GM12874 (cell line): ENCODE data around the gene PTH1R.

ENCODE experiments used
- TF ChIP-seq, protein P1 (sequence below): IDR thresholded peaks from 2 replicates; pipeline ENCODE4 v1.5.1; 2011; ENCODE audit warnings: low read depth, mild to moderate bottlenecking, control low read depth, low read length, moderate library complexity; ENCODE audit not compliant: insufficient read depth

Gene PTH1R

DNA sequence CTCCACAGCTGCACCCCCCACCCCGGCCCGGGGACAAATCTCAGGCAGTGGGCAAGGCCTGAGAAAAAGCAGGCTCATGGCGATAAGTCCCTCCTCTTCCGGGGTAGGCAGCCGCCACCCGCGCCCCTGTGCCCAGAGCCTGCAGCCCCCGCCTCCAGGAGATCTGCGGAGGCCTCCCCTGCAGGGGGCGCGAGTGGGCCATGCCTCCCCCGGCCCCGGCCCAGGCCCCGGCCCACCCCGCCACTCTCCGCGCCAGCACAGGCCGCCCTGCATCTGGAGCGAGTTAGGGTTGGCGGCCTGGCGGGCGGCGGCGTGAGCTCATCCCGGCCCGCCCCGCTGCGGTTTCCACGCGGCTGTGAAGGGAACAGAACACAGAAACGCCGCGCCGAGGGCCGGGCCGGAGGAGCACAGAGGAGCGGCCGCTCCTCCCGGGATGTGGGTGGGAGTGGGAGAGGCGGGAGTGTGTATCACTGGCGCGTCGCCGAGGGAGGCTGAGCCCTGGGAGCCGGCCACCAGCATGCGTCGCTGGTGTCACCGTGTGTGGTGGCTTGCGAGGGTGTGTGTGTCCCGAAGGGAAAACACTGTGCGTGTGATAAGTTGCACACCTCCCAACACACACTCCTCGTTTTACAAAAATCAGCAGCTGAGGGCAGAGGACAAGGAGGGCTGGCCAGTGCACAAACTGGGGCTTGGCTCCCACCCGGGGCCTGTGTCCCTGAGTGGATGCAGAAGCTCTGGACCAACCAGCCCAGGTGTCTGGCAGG lies 31.5 kb upstream of the PTH1R start:
- TF ChIP-seq, protein P1, sequence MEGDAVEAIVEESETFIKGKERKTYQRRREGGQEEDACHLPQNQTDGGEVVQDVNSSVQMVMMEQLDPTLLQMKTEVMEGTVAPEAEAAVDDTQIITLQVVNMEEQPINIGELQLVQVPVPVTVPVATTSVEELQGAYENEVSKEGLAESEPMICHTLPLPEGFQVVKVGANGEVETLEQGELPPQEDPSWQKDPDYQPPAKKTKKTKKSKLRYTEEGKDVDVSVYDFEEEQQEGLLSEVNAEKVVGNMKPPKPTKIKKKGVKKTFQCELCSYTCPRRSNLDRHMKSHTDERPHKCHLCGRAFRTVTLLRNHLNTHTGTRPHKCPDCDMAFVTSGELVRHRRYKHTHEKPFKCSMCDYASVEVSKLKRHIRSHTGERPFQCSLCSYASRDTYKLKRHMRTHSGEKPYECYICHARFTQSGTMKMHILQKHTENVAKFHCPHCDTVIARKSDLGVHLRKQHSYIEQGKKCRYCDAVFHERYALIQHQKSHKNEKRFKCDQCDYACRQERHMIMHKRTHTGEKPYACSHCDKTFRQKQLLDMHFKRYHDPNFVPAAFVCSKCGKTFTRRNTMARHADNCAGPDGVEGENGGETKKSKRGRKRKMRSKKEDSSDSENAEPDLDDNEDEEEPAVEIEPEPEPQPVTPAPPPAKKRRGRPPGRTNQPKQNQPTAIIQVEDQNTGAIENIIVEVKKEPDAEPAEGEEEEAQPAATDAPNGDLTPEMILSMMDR: peak; percentile 70

DNA sequence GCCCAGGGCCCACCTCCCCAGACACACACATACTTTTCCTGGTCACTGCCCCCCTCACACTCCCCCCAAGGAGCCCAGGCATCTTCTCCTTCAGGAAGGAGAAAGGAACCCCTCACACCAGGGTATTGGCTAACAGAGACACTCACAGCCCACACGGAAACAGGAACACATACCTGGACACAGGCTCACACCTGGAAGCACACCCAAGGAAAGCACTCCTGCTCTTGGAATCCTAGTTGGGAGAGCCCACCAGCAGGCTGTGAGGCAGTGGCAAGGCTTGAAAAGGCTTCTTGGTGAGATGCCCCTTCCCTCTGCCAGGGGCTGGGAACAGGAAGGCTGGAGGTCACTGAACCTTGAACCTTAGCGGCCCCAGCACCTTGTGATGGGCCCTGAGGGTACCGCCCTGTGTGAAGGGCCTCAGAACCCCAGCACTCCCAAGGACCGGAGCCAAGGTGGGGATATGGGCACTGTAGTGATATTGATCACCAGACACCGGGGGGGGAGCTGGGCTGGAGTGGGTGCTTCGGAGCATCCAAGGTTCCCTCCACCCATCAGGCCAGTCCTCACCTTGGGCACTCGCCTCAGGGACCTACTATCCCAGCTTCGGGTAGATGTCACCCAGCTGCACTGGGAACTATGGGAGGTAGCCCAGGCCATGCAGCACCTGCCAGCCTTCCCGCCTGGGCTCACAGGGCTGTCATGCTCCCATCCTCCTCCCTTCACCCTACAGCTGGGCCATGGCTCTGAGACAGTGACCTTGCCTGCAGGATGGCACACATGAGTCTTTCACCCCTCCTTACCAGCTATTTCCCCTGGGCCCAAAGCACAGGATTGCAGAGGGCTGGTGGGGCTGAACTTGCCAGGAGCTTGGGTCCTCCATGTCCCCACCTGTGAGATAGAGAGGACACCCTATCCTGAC lies 30.6 kb upstream of the PTH1R start:
- TF ChIP-seq, protein P1: no peak

DNA sequence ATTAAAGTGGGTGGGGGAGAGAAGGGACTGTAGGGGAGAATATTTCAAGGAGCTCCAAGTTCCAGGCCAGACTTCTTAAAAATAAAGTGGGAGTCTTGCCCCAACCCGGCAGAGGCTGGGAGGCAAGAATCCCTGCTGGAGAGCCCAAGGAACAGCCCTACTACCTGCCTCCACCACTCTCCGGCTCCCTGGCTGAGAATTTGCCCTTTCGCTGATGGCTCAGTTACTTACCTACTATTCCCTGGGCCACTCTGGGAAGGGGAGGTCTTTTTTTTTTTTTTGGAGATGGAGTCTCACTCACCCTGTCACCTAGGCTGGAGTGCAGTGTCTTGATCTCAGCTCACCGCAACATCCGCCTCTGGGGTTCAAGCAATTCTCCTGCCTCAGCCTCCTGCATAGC lies 29.8 kb upstream of the PTH1R start:
- TF ChIP-seq, protein P1: no peak

DNA sequence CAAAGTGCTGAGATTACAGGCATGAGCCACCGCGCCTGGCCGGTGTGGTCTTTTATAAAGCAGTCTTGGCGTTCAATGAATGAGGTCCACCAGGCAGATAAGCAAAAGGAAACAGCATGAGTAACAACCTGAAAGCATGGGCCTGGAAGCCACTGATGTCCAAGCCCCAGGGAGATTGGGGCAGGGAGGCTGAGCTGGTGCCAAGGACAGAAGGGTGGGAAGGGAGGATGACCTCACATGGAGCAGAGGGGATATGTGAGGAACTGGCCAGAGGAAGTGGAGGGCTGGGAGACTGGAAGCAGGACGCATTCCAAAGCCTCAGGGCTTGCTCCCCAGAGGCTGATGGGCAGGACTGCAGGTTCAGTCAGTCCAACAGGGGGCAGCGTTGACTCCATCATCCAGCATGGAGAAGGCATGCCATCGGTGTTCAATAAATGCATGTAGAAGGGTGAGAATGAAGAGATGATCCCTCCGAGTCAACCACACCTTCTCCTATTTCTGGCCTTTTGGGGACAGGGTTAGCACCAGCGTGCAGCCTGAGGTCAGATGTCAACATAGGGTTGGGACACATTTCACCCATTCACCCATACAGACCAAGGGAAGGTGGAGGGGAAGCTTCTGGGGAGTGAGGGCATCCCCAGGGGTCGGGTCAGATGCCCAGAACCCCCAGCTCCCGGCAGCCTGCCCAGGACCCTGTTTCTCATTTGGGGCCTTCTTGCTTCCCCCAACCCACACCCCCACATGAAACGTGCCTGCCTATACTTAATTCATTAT lies 29.1 kb upstream of the PTH1R start:
- TF ChIP-seq, protein P1: peak; percentile 62

DNA sequence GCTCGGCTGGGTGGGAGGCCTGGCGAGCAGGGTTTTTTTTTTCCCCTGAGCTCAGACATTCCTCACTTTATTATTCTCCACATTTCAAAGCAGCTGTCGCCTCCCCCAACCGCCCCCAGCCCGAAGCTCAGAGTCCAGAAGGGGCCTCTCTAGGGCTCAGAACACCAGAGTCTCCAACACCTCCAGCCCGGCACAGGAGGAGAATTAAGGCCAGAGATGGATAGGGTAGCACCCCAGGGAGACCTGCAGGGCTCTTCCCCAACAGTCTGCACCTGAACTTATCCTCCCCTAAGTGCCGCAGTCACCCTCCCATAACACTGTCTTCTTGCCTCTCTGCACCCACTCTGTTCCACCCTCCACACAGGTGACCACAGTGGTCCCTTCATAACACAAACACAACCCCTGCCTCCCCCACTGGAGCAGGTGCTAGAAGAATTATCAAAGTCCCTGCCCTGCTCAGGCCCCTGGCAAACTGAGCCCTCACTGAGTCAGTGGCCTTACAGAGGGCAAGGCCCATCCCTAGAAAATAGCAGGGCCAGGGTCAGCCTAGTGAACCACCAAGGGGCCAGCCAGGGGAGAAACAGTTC lies 28.4 kb upstream of the PTH1R start:
- TF ChIP-seq, protein P1: no peak

DNA sequence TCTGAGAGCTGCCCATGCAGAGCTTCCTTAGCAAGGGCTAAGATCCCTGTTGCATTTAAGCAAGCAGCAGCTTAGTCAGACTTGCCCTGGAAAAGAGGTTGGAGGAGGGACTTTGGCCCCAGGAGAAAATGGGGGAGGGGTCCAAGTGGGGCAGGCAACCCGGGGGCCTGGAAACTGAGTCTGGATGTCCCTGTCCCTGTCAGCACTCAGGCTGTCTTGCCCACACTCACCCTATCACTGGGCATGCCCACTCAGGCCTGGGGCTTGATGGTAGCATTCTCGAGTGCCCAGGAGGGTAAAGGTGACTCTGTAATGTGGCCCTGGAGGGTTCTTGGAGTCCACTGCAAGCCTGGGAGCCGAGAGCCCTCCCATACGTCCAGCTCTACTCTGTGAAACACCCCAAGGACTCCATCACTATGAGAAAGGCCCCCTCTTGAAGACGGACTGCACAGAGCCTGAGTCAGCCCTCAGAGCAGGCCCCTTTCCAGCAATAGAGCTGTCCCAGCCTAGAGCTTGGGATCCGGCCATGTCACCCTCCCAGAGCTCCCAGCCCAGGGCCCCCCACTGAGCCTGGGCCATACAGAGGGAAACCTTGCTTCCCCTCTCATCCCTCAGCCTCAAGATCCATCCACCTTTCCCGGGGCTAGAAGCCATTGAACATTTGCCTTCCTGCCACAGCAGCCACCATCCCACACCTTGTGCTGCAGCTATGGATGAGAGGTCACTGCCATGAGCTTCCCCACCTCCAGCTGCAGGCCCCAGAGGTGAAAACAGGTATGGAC lies 27.6 kb upstream of the PTH1R start:
- TF ChIP-seq, protein P1: no peak
